K562 (cell line): Measurements from ENCODE around the gene WWC2. TPM values are rescaled to one million over a fixed set of nuclear protein-coding genes. Genes with fewer than 3 reads are reported as not detected.

ENCODE experiments used
- ATAC-seq: fragments of 200-7000 bp; cut with Tn5 transposase; 3 replicates; pipeline ENCODE4 v1.9.1; 2020; ENCODE audit warnings: moderate library complexity
- BruUV-seq: library from RNA; stranded (reverse); fragments of 400-500 nt; replicated peaks from 2 replicates; lab custom pipeline; 2021; lab: Mats Ljungman, UMichigan
- CTCF ChIA-PET: fragments of 300-600 bp; formaldehyde crosslinking; extraction: SDS; loops from one replicate; lab custom pipeline; 2021; ENCODE audit warnings: low intra/inter-chr PET ratio; lab: Yijun Ruan, JAX
- POLR2A ChIA-PET: fragments of 300-600, 350-650 bp; sonication (Branson Sonifier 250); formaldehyde crosslinking; extraction: SDS; loops from one replicate; lab custom pipeline; 2021; ENCODE audit warnings: antibody characterized with exemption, inconsistent platforms; lab: Yijun Ruan, JAX
- DNase-seq, 4 experiments: peaks; one replicate each; pipeline versions ENCODE4 v3.0.0 to v3.0.0-alpha.2; 2011 to 2018; ENCODE audit warnings: low spot score in 3 of 4, mixed read lengths in 3 of 4; ENCODE audit errors: extremely low read depth in 1 of 4
- FAIRE-seq: peaks from 2 replicates; lab custom pipeline; 2011; peaks lifted over from hg19 to GRCh38; lab: Jason Lieb, UNC
- H2AFZ ChIP-seq: 2 replicates; pipeline ENCODE4 v1.6.0; 2011; ENCODE audit warnings: low read depth, low read length, control low read depth, inconsistent platforms
- H3K27ac ChIP-seq: fragments of 200-600 bp; 3 replicates; pipeline ENCODE4 v1.8.0; 2011; ENCODE audit warnings: low read depth, mild to moderate bottlenecking, control low read depth, inconsistent platforms, low read length, moderate library complexity, mixed read lengths; ENCODE audit errors: extremely low read depth
- H3K27me3 ChIP-seq, 2 experiments: fragments of 300-600 bp in 1 of 2; 2 replicates in 1 of 2; 3 replicates in 1 of 2; pipeline versions ENCODE4 v1.6.0 to v1.8.0; 2011; ENCODE audit warnings: inconsistent platforms in 2 of 2, low read length in 2 of 2, mild to moderate bottlenecking in 1 of 2, mixed read lengths in 1 of 2, moderate library complexity in 1 of 2; ENCODE audit not compliant: control insufficient read depth in 2 of 2, insufficient read depth in 2 of 2
- H3K36me3 ChIP-seq: fragments of 300-600 bp; 3 replicates; pipeline ENCODE4 v1.8.0; 2011; ENCODE audit warnings: mild to moderate bottlenecking, low read length, inconsistent platforms; ENCODE audit not compliant: control insufficient read depth, insufficient read depth
- H3K4me1 ChIP-seq, 2 experiments: fragments of 200-600 bp in 1 of 2; replicated peaks in 1 of 2; 2 replicates in 1 of 2; 3 replicates in 1 of 2; pipeline versions ENCODE4 v1.5.1 to v1.8.0; 2011; ENCODE audit warnings: inconsistent platforms in 2 of 2, low read length in 2 of 2, mild to moderate bottlenecking in 1 of 2, mixed read lengths in 1 of 2, moderate library complexity in 1 of 2; ENCODE audit not compliant: control insufficient read depth in 2 of 2, insufficient read depth in 2 of 2
- H3K4me2 ChIP-seq: 2 replicates; pipeline ENCODE4 v1.6.1; 2011; ENCODE audit warnings: low read length, control low read depth, inconsistent platforms, mixed read lengths; ENCODE audit not compliant: insufficient read depth
- H3K4me3 ChIP-seq: fragments of 200-600 bp; sonication (generic), shearing (Covaris generic); 2 replicates; pipeline ENCODE4 v1.5.1; 2016; ENCODE audit warnings: control low read depth, inconsistent platforms
- H3K79me2 ChIP-seq: fragments of 200-600 bp; 3 replicates; pipeline ENCODE4 v1.8.0; 2011; ENCODE audit warnings: low read length, inconsistent platforms; ENCODE audit not compliant: control insufficient read depth, insufficient read depth
- H3K9ac ChIP-seq, 2 experiments: 2 replicates each; pipeline versions ENCODE4 v1.6.0 to v1.6.1; 2011; ENCODE audit warnings: low read depth in 2 of 2, low read length in 2 of 2, control low read depth in 1 of 2, inconsistent platforms in 1 of 2, mild to moderate bottlenecking in 1 of 2, mixed read lengths in 1 of 2; ENCODE audit not compliant: insufficient read depth in 1 of 2
- H3K9me1 ChIP-seq: one replicate; pipeline ENCODE4 v1.6.0; 2011; ENCODE audit warnings: inconsistent platforms, mild to moderate bottlenecking, low read length, moderate library complexity; ENCODE audit not compliant: control insufficient read depth, insufficient read depth
- H3K9me3 ChIP-seq: replicated peaks from 2 replicates; pipeline ENCODE4 v1.5.1; 2011; ENCODE audit warnings: low read depth, low read length, inconsistent platforms; ENCODE audit not compliant: control insufficient read depth, insufficient read depth
- H4K20me1 ChIP-seq: replicated peaks from 2 replicates; pipeline ENCODE4 v1.6.1; 2011; ENCODE audit warnings: low read length, inconsistent platforms, mixed read lengths; ENCODE audit not compliant: control insufficient read depth, insufficient read depth
- DIDO1 ChIP-seq: fragments of 450-650 bp; IDR thresholded peaks from 2 replicates; pipeline ENCODE4 v1.6.1; 2016; ENCODE audit warnings: low read depth, missing biosample characterization, missing genetic modification characterization
- EP300 ChIP-seq: IDR thresholded peaks from 2 replicates; pipeline ENCODE4 v1.6.1; 2012; ENCODE audit warnings: low read length, improper control_type of control experiment
- HLTF ChIP-seq: fragments of 450-650 bp; IDR thresholded peaks from 2 replicates; pipeline ENCODE4 v1.6.1; 2016
- HOXB6 ChIP-seq: fragments of 250-450 bp; sonication (Bioruptor Pico); IDR thresholded peaks from 2 replicates; pipeline ENCODE4 v1.5.1; 2022; ENCODE audit warnings: mild to moderate bottlenecking, borderline replicate concordance
- POLR2B ChIP-seq: fragments of 450-650 bp; IDR thresholded peaks from 2 replicates; pipeline ENCODE4 v1.6.1; 2018; ENCODE audit warnings: low read depth; ENCODE audit not compliant: partially characterized antibody
- WHSC1 ChIP-seq: IDR thresholded peaks from one replicate; pipeline ENCODE4 v1.6.1; 2012; ENCODE audit warnings: low read length, control low read depth, inconsistent platforms
- ZBTB8A ChIP-seq: fragments of 450-650 bp; IDR thresholded peaks from 2 replicates; pipeline ENCODE4 v1.6.1; 2018; ENCODE audit warnings: mild to moderate bottlenecking, moderate library complexity; ENCODE audit not compliant: partially characterized antibody
- ZNF707 ChIP-seq: fragments of 250-450 bp; sonication (Bioruptor Pico); conservative IDR thresholded peaks from 2 replicates; pipeline ENCODE4 v1.8.0; 2022; ENCODE audit warnings: inconsistent platforms, mild to moderate bottlenecking, moderate library complexity
- ZNF780A ChIP-seq: fragments of 250-450 bp; sonication (Bioruptor Pico); IDR thresholded peaks from 2 replicates; pipeline ENCODE4 v1.5.0; 2021; ENCODE audit warnings: mild to moderate bottlenecking
- WGBS: fragments of 100-300 bp; shearing (Covaris generic); methylation state at CpG from one replicate; pipeline ENCODE4 v1.1.6; 2016; ENCODE audit warnings: low coverage, mixed read lengths; ENCODE audit not compliant: insufficient coverage; ENCODE audit errors: missing lambda C conversion rate; 5-methylcytosine and 5-hydroxymethylcytosine counted together
- in situ Hi-C: fragments of 300-500 bp; cut with MboI; formaldehyde crosslinking; loops from 4 replicates; pipeline ENCODE4 v1.15.0; 2018; ENCODE audit warnings: inconsistent platforms, mixed read lengths
- intact Hi-C: fragments of 100-400 bp; cut with micrococcal nuclease; formaldehyde crosslinking; loops from 2 replicates; pipeline ENCODE4 v1.14.2; 2022
- polyA plus RNA-seq, 8 experiments: library from polyadenylated mRNA; depleted of rRNA in 4 of 8; stranded (reverse) in 5 of 8; unstranded in 3 of 8; fragments of >200 nt; fragmentation: Nextera tagmentation in 2 of 8; fragmentation: Illumina TruSeq in 1 of 8; extraction: Ambion mirVana in 2 of 8; extraction: Trizol in 1 of 8; gene quantifications; 2 replicates each; pipeline versions ENCODE4 v1.2.1 to v1.2.3, GENCODE V29; 2011 to 2014; ENCODE audit warnings: inconsistent platforms in 1 of 8, missing spikeins in 1 of 8
- total RNA-seq, 7 experiments: library from RNA; depleted of rRNA in 6 of 7; stranded (reverse); fragments of >200 nt in 6 of 7; fragmentation: Illumina TruSeq in 2 of 7; extraction: Trizol in 2 of 7; gene quantifications; 2 replicates each; pipeline versions ENCODE4 v1.2.1 to v1.2.3, GENCODE V29; 2011 to 2021; ENCODE audit warnings: low replicate concordance in 1 of 7
- TF ChIP-seq, protein P1 (sequence below): fragments of 450-650 bp; formaldehyde crosslinking; IDR thresholded peaks from 2 replicates; pipeline ENCODE4 v1.4.0; 2020; ENCODE audit warnings: mild to moderate bottlenecking, moderate library complexity
- TF ChIP-seq, protein P2 (sequence below): sonication (generic); formaldehyde crosslinking; IDR thresholded peaks from 2 replicates; pipeline ENCODE4 v1.8.0; 2022; ENCODE audit warnings: mild to moderate bottlenecking, missing genetic modification reagents, borderline replicate concordance

The WWC2 gene
- total and polyA plus RNA-seq, 9 of the 15 experiments (the other 6 are each of a cell fraction or from before 2014, with no cell fraction given) = 3.7 to 39.4 (median 19.6) TPM

DNA sequence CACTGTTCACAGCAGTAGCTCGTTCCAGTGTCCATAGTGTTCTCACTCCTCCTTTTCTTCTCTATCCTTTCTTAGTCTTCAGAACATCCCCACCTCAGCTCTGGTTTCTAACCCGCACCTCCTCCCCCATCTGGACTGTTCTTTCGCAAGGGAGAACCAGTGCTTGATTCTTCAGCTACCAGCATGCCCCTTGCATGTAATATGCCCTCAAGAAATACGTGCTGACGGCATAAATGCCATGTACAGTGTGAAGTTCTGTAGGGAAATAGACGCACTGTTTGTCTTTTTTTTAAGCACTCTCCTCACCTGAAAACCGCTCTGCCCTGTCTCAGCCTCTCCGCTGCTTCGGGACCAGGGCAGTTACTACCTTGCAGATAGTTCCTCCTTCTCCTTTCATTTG is 215.7 kb downstream of the WWC2 start (continued):
- TF ChIP-seq WHSC1 = no peak

DNA sequence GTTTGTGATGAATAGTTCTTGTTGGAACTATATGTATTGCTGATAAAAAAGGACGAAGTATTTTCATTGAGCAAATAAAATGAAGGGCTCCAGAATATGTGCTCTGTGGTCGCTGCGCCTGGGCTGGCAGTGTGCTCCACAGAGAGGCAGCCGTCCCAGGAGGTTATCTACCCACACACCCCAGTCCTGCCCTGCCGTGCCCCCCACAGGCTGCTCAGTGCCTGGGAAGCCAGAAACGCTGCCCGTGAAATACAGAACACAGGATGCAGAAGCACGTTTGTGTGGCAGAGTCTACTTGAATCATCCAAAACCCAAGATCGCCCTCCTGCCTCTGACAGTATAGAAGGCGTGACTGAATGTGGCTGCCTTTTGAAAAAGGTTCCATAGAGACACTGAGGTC is 219.6 kb downstream of the WWC2 start:
- 77% methylated on average over 8 of the region's 10 CpGs for WGBS
- no peak for DNase-seq
- in situ Hi-C loops (no loop called here), intact Hi-C loops (no loop called here)
- ATAC-seq = no peak
- H2AFZ ChIP-seq = no peak overlapping the region
- FAIRE-seq = no peak
- TF ChIP-seq EP300 (no peak), ZNF707 (CRISPR knock-in tag) (no peak), DIDO1 (no peak), ZNF780A (CRISPR knock-in tag) (no peak), HOXB6 (no peak), POLR2B (no peak), HLTF (no peak), ZBTB8A (no peak)
- TF ChIP-seq, protein P1, sequence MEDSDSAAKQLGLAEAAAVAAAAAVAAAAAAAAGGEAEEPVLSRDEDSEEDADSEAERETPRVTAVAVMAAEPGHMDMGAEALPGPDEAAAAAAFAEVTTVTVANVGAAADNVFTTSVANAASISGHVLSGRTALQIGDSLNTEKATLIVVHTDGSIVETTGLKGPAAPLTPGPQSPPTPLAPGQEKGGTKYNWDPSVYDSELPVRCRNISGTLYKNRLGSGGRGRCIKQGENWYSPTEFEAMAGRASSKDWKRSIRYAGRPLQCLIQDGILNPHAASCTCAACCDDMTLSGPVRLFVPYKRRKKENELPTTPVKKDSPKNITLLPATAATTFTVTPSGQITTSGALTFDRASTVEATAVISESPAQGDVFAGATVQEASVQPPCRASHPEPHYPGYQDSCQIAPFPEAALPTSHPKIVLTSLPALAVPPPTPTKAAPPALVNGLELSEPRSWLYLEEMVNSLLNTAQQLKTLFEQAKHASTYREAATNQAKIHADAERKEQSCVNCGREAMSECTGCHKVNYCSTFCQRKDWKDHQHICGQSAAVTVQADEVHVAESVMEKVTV = no peak
- TF ChIP-seq, protein P2, sequence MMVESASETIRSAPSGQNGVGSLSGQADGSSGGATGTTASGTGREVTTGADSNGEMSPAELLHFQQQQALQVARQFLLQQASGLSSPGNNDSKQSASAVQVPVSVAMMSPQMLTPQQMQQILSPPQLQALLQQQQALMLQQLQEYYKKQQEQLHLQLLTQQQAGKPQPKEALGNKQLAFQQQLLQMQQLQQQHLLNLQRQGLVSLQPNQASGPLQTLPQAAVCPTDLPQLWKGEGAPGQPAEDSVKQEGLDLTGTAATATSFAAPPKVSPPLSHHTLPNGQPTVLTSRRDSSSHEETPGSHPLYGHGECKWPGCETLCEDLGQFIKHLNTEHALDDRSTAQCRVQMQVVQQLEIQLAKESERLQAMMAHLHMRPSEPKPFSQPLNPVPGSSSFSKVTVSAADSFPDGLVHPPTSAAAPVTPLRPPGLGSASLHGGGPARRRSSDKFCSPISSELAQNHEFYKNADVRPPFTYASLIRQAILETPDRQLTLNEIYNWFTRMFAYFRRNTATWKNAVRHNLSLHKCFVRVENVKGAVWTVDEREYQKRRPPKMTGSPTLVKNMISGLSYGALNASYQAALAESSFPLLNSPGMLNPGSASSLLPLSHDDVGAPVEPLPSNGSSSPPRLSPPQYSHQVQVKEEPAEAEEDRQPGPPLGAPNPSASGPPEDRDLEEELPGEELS (CRISPR knock-in tag) = no peak
- TF ChIP-seq, all 486 proteins: peak for 0
- no peaks in the 10 kb centered on the region for H3K9me1 ChIP-seq
- 0 out of 3 replicates have a peak, but pooled peaks cover 3% of the 10 kb centered on the region for H3K36me3 ChIP-seq
- POLR2A ChIA-PET = no interaction called here
- H3K27me3 ChIP-seq = no peaks in the 10 kb centered on the region
- no TSS peak for BruUV-seq
- CTCF ChIA-PET = no interaction called here
- H3K9ac ChIP-seq = no peak overlapping the region
- no peaks in the 10 kb centered on the region for H3K9me3 ChIP-seq
- no peaks in the 10 kb centered on the region for H4K20me1 ChIP-seq
- H3K79me2 ChIP-seq = no peaks in the 10 kb centered on the region
- H3K4me3 ChIP-seq = no peak overlapping the region
- no peaks in the 10 kb centered on the region for H3K4me1 ChIP-seq
- no peak overlapping the region for H3K27ac ChIP-seq
- H3K4me2 ChIP-seq = no peak overlapping the region
